DMS 273 (cell line): ENCODE results near the gene MUC5AC.
"Not testable (repeated sequence)": the region's sequence is repeated elsewhere in the genome, so short reads cannot be mapped to it uniquely, and the experiment has no call there.

Experiments used
- DNase-seq: peaks from one replicate; lab custom pipeline; 2025; ENCODE audit not compliant: unreplicated experiment; lab: John Stamatoyannopoulos, UW

The MUC5AC gene

DNA sequence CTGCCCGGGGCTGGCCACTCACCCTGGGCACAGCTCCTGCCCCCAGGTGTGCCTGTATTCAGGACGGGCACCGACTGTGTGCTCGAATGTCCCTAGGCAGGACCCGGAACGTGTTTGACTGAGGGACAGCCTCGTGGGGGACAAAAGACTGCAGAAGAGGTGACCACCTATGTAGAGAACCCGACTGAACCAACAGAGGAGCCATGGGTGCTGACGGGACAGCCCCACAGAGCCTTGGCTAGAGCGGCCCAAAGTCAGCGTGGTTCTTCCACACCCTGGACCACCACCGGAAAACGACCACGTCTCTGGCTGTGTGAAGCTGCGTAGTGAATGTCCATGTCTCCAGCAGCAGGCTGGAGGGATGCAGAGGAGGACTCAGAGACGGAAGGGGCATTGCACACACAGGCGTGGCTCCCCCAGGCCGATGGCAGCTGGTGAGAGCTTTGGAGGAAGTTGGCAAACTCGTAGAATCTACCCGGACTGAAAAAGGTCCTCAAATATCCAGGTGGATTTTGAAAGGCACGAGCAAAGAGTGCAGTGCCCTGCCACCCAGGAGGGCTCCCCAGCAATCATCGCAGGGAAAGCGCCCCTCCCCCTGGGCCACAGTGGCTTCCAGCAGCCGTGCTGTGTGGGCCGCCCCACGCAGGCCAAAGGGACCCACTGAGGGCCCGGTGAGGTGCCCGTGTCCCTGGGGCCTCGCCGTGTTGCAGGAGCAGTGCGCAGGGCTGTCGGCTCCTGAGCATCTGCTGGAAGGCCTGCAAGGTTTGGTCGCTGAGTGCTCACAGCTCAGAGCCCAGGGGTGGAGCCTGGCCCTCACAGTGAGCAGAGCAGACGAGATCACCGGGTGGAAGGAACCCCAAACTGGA, 47.6 kb downstream of the MUC5AC start:
- no peak for DNase-seq

DNA sequence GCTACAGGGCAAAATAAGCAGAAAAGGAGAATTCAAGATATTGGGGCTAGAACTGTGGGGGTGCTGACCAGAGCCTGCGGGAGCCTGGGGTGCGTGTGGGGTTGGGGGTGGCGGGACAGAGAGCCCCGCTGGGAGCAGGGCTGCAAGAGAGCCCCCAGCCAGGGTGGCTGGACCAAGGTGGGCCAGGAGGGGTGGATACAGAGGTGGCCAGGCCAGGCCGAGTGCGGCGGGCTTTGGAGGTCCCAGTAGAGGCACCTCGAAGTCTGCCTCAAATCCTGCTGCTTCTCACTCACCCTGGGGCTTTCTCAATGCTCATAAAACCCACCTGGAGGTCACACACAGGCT, 48.2 kb downstream of the MUC5AC start:
- DNase-seq, result no peak

DNA sequence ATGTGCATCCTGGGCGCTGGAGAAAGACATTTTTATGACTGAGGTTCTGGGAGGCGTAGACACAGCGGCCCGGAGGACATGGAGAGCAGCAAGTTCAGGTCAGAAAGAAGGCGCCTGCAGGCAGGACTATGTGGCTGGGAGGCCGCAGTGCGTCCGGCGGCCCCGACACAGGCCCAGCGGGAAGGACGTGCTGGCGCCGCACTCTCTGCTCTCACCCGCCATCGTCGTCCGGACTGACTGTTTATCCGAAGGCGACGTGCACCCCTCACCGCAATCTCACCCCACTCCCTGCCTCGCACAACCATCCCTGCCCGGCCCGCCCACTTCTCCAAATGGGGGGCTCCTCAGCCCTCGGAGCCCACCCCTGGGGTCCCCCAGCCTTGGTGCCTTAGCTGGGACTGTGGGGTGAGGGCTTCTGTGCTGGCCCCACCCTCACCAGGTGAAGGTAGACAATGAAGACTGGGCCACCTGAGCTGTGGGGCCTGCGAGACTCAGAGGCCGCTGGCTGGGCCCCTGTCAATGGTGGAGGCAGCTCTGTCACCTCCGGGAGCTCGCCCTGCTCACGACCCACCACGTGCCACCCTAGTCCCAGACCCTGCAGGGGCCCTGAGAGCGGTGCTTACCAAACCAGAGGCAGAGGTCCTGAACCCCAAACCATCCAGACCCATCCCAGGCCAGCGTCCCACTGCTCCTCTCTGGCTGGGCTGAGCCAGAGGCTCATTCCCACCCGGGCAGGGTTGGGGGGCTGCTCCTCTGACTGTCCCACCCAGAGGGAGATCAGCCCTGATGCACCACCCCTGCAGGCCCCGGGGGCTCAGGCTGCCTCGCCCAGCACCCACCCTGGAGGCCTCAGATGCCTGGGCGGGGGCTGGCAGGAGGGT, 48.9 kb downstream of the MUC5AC start:
- DNase-seq, result no peak

DNA sequence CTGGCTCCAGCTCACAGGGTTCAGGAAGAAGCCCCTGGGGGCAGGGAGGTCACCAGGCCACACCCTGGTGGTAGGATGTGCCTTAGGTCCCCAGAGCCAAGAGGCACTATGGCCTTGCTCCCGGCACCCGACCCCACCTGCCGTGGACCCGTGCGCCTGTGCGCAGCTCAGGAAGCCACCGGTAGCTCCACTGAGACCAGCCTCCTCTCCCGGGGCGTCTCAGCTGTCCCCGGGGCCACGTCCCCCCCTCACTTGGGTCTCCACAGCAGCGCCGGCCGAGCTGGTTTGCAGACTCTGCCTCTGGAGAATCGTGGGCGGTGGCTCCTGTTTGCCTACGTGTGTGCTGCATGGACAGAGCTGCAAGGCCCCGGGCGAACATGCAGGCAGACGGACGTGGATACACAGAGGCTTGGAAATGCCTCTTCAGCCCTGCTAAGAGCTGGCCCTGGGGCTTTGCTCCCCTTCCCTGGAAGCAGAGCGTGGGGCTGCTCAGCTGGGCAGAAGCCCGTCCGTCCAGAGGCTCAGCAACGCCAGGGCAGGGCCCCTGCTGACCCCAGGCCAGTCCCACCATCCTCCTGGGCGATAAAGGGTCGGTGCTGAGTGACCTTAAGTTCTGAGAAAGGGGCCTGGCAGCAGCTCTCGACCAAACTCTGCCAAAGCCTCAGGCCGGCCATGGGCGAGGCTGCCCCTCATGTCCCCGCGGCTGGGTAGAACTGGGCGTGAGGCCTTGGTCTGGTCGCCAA, 49.8 kb downstream of the MUC5AC start:
- no peak for DNase-seq

DNA sequence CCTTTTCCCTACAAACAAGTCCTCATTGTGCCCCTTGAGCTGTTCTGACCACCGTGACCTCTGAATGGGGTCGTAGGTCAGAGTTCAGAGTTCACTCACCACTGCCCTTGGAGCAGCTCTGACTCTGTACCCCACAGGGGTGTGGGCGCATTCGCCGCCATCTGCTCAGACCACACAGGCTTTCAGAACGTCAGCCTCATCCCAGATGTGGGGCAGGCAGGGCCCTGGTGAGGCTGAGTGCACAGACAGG, 50.3 kb downstream of the MUC5AC start:
- no peak for DNase-seq

DNA sequence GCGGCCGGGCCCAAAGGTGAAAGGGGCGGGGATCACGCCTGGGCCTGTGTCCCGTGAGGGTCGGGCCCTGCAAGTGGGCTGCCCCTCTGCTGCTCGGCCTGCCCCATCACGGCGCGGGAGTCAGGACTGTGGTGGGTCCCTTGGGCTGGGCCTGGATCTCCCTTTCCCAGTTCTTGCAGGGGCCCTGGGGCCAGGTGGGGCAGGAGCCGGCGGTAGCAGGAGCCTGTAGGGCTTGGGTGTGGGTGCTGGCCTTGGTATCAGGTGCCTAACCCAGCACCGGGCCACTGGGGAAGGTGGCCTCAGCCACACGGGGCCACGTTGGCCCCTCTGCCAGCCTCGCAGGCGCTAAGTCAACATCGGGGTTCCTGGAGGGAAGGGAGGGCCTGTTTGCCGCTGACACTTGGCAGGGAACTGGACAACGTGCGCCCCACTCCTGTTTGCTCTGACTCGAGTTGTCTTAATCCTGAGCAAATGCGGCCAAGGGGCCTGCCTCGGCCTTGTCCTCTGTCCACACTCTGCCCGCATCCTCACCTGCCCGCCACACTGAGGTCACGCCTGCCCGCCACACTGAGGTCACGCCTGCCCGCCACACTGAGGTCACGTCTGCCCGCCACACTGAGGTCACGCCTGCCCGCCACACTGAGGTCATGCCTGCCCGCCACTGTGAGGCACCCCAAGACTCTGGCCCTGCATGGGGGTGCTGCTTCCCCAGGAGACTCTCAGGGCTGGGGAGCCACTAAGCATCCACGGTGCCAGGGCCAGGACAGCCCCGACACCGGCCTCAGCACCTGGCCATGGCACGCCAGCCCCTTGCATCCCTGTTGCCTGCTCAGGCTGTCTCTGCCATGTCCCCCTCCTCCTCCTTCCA, 50.9 kb downstream of the MUC5AC start:
- DNase-seq, result no peak

DNA sequence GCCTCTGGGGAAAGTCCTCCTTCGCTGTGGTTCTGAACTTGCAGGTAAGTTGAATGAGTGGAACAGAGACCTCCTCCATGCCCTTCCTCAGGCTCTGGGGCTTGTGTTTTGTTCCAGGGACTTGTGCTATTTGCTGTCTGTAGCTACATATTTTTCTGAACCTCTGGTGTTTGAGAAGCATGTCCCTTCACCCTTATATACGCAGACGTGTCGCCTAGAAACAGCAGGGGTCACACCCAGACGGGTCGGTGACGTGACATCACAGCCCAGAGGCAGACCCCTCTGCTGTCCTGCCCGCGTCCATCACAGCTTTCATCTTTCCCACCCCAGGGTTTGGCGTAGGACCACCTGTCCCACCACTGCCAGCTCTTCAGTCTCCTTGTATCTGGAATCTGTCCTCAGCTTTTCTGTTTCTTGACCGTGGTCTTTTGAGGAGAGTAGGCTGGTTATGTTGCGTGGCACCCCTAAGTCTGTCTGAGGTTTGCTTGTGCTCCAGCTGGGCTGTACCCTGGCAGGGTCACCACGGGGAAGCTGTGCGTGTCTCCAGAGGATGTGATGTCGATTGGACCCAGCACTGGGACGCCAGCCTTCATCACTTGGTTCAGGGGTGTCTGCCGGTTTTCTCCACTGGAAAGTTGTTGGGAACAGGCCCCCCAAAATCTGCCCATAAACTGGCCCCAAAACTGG, 51.8 kb downstream of the MUC5AC start:
- no peak for DNase-seq

DNA sequence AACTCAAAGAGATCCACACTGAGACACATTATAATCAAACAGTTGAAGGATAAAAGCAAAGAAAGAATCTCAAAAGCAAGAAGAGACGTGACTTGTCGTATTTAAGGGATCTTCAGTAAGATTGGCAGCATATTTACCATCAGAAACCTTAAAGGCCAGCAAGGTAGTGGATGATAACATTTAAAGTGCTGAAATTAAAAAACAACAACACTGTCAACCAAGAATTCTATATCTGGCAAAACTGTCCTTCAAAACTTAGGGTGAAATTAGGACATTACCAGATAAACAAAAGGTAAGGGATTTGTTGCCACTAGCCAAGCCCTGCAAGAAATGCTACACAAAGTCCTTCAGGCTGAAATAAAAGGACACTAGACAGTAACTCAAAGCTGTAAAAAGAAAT, 54.1 kb downstream of the MUC5AC start:
- no peak for DNase-seq

DNA sequence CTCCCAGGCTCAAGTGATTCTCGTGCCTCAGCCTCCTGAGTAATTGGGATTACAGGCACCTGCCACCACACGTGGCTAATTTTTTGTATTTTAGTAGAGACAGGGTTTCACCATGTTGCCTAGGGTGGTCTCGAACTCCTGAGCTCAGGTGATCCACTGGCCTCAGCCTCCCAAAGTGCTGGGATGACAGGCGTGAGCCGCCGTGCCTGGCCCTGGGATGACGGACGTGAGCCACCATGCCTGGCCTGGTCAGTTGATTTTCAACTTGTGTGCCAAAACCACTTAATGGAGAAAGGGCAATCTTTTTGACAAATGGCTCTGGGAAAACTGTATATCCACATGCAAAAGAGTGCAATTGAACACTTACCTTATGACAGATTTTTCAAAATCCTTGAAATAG, 58.1 kb downstream of the MUC5AC start:
- DNase-seq, result not testable (repeated sequence)

DNA sequence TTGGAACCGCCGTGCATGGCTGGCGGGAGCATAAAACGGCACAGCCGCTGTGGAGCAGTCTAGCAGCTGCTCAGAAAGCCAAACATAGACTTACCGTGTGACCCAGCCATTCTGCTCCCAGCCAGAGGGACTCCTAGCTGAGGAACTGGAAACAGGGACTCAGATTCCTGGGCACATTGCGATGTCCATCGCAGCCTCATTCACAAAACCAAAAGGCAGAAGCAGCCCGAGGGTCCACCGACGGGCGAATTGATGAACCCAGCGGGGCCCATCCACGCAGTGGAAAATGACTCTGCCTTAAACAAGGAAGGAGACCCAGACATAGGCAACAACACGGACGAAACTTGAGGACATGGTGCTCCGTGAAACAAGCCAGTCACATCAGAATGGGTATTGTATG, 59.4 kb downstream of the MUC5AC start:
- no peak for DNase-seq

DNA sequence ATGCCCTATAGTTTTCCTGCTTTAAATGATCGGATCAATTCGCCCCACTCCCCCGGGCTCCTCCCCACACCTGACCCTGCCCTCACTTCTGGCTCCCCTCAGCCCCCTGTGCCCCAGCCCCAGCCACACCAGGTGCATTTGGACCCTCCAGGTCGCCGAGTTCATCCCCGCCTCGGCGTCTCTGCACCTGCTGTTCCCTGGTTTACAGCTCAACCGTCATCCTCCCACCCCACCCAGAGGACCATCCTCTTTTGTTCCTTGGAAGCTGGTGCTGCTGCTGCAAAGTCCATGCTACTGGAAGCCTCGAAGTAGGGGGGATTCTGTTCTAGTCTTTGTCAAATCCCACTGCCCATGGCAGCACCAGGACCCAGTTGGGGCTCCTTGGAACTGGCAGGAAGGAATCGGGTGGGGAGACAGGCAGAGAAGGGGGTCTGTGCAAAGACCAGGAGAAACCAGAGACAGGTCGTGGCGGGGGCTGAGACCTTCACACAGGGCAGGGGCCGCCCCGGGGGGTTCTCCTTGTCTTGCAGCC, 60.6 kb downstream of the MUC5AC start:
- DNase-seq, result no peak

DNA sequence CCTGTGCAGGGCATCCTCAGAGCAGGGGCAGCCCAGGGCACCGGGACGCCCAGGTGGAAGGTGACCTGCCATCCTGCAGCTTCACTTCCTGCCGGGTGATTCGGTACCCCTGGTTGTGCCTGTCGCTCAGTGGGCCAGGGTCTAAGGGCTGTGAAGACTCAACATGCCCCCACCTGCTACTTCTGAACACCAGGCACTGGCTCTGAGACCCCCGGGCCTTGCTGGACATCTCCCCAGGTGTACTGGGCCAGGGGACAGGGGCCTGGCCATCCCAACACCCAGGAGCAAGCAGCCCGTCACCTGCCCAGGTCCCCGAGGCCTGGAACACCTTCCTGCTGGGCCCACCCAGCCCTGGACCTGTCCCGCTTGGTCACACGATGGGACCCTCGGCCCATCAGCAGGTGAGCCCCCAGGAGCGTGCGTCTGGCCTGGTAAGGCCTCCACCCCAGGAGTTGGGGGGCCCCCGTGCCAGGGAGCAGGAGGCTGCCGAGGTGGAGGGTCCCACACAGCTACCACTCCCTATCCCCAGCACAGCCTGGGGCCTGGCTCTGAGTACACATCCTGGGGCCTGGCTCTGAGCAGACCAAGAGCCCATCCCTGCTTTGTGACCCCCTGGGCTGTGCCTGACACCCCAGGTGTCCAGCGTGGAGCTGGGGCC, 61.2 kb downstream of the MUC5AC start:
- no peak for DNase-seq

DNA sequence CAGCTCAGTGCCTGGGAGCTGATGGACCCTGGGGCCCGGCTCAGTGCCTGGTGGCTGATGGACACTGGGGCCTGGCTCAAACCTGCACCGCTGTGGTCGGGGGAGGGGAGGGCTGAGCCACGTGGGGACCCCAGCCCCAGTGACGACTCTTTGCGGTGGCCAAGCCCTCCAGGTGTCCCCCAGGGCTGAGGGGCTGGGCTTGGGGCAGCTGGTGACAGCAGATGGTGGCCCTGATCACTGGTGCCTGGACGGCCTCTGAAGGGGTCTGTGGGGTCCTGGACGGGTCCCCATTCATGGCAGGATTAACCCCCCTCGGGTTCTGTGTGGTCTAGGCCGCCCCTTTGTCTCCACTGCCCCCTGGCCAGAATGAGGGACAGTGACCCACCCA, 61.7 kb downstream of the MUC5AC start:
- no peak for DNase-seq

DNA sequence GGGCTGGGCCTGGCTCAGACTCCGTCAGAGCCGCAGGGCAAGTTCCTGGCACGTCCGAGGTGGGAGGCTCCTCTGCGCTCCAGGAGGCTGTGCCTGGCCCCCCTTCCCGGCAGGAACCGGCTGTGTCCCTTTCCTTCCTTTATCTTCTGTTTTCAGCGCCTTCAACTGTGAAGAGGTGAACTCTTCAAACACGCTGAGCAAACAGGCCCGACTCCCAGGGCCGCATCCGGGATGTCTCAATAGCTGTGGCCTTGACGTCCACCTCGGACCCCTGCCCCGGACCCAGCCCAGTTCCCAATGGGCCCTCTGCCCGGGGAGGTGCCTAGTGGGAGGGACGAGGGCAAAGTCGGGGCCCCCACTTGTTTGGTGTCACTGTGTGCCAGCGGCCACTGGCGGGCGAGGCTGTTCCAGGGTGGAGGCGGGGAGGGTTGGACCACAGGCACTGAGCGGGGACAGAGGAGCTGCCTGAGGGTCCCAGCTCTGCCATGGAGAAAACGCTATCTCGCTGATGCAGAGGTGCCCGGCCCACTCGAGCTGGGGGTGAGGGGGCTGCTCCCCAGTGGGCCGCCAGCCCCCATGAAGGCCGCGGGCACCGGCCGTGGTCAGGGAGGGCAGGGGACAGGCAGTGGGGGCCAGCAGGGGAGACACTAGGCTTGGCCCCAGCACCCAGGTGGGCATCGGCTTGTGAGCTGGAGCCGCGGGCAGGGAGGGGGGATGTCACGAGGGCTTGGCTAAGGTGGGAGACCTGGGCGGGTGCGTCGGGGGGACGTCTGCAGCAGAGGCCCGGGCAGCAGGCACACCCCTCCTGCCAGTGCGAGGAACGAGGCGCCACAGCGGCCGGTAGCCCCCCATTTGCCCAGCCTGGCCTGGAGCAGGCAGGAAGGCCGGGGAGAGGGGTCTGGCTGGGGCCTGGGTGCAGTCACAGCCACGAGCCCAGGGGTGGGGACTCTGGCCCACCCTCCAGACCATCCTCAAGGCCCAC, 62.4 kb downstream of the MUC5AC start:
- no peak for DNase-seq

DNA sequence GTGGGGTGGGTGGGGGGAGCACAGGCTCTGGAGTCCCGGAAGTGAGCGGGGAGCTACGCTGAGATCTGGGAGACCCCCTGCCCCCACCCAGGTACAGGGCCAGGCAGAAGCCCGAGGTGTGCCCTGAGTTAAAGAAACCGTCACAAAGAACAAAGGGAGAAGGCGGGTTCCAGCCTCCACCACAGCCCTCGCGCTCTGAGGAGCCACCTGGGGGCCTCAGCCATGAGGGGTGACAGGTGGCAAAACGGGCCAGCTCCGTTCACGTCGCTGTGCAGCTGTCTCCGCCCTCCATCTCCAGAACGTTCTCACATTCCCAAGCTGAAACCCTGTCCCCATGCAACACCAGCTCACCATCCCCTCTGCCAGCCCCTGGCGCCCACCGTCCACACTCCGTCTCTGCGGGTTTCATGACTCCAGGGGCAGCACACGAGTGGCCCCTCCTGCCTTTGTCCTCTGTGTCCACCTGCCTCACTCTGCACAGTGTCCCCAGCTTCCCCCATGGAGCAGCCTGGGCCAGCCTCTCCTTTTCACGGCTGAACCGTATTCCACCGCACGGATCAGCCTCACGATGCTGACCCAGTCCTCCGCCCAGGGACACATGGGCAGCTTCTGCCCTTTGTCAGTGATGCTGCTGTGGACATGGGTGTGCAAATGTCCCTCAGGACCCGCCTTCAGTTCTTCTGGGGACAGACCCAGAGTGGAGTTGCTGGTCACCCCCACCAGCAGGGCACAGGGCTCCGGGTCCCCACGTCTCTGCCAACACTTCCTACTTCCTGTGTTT, 63.4 kb downstream of the MUC5AC start:
- no peak for DNase-seq

DNA sequence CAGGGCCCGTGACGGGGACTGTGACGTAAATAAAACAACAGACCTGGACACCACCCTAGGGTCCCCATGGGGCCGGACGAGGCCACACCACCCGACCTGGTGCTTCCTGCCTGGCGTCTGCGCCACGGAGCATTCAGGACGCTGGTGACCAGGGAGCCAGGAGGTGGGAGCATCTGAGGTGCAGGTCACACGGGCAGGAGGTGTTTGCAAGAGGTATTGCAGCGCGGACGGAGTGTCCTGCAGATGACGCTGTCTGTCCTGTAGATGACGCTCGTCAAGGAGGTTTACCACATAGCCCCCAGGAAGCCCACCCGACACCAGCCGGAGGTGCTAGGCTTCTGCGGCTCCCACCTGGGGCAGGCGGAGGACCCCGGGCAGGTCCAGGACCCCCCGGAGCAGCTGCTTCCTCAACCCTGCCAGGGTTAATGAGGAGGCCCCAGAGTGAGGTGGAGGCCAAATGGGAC, 64.1 kb downstream of the MUC5AC start:
- no peak for DNase-seq

DNA sequence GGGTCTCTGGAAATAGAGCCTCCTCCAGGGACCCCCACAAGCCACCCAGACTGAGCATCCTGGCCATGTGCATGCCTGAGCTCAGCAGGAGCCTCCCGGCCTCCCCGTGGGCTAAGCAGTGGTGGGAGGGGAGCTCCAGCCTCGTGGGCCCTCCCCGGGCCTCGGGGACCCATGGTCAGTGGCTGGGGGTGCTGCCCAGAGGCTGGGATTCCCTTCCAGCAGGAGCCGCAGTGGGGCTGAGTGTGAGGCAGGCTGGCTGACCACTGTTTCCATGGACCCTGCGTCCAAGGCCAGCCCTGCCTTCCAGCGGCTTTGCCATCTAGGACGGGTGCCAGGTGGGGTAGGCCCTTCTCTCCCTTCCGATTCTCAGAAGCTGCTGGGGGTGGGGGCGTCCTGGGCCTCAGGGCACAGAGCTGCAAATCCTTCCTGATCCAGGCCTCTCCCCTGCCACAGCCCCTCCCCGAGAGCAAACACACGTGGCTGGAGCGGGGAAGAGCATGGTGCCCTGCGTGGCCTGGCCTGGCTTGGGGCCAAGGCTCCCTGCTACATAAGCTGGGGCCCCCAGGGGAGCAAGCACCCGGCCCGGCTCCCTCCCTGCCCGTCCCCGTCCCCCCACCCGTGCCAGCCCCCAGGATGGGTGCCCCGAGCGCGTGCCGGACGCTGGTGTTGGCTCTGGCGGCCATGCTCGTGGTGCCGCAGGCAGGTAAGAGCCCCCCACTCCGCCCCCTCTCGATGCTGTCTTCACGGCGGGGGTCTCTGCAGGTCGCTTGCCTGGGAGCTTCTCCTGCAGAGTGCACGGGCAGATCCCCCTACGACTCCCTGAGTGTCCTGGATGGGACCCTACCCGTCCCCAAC, 65.0 kb downstream of the MUC5AC start, which contains the start of gene MUC5B:
MUC5B (plus strand) TSS at position 576 of the 855 bp plus-strand sequence; CDS start at position 634, 58 bp downstream.
- no peak for DNase-seq
